ENCODE data around the gene DLG1. TPM values are rescaled to one million over a fixed set of nuclear protein-coding genes. Genes with fewer than 3 reads are reported as not detected.

Gene DLG1
- total RNA-seq, 1 donor from 2014 or later: 114 TPM

DNA sequence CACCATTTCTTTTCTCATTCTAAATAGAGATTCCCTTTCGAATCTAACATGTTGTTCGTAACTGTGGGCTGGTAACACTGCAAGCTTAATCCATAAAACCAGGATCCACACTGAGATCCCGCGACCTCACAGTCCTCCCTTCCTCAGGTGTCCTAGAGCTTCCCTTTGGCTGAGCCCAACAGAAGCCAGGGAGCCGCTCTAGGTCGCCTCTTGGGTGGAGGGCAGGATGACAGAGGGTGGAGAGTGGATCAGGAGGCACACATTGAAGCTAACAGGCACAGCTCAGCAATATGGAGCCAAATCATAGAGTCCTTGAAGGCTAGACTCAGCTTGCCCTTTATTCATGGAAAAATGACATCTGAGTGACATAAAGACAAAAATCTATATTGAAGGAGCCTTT lies 44.7 kb upstream of the DLG1 start:
- no peak overlapping the region for H3K4me3 Mint-ChIP-seq
- no peaks in the 10 kb centered on the region for H3K36me3 Mint-ChIP-seq
- H3K9me3 Mint-ChIP-seq: no peaks in the 10 kb centered on the region
- TF ChIP-seq, protein P1, sequence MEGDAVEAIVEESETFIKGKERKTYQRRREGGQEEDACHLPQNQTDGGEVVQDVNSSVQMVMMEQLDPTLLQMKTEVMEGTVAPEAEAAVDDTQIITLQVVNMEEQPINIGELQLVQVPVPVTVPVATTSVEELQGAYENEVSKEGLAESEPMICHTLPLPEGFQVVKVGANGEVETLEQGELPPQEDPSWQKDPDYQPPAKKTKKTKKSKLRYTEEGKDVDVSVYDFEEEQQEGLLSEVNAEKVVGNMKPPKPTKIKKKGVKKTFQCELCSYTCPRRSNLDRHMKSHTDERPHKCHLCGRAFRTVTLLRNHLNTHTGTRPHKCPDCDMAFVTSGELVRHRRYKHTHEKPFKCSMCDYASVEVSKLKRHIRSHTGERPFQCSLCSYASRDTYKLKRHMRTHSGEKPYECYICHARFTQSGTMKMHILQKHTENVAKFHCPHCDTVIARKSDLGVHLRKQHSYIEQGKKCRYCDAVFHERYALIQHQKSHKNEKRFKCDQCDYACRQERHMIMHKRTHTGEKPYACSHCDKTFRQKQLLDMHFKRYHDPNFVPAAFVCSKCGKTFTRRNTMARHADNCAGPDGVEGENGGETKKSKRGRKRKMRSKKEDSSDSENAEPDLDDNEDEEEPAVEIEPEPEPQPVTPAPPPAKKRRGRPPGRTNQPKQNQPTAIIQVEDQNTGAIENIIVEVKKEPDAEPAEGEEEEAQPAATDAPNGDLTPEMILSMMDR (IDR thresholded peaks at IDR 0.05; ENCODE audit: unreplicated experiment): no peak
- H3K27me3 Mint-ChIP-seq (ENCODE audit: low read depth): no peaks in the 10 kb centered on the region
- no peak overlapping the region for H3K27ac Mint-ChIP-seq
- no peak for DNase-seq (ENCODE audit: low spot score in 2 of 2, unreplicated experiment in 2 of 2)
- peaks cover 15% of the 10 kb centered on the region for H3K4me1 Mint-ChIP-seq

DNA sequence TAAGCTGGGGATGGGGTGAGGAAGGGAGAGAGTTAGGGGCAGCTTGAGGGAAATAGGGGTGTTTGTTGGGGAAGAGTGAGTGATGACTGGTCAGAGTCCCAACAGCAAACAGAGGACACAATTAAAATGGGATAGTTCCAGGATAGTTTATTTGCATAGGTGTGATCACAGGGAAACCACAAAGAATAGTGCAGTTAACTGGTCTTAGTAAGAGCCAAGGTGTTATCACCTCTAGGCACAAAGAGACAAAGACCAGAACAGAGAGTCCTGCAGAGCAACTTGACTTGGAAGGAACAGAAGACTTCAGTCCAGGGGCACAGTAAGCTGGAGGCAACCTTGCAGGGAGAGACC lies 42.1 kb upstream of the DLG1 start:
- H3K4me3 Mint-ChIP-seq: no peak overlapping the region
- H3K27ac Mint-ChIP-seq: peak overlapping the region; percentile 81
- TF ChIP-seq, protein P1 (IDR thresholded peaks at IDR 0.05; ENCODE audit: unreplicated experiment): no peak
- H3K9me3 Mint-ChIP-seq: no peaks in the 10 kb centered on the region
- H3K27me3 Mint-ChIP-seq (ENCODE audit: low read depth): no peaks in the 10 kb centered on the region
- DNase-seq (ENCODE audit: low spot score in 2 of 2, unreplicated experiment in 2 of 2): no peak
- peaks cover 26% of the 10 kb centered on the region for H3K4me1 Mint-ChIP-seq
- no peaks in the 10 kb centered on the region for H3K36me3 Mint-ChIP-seq

DNA sequence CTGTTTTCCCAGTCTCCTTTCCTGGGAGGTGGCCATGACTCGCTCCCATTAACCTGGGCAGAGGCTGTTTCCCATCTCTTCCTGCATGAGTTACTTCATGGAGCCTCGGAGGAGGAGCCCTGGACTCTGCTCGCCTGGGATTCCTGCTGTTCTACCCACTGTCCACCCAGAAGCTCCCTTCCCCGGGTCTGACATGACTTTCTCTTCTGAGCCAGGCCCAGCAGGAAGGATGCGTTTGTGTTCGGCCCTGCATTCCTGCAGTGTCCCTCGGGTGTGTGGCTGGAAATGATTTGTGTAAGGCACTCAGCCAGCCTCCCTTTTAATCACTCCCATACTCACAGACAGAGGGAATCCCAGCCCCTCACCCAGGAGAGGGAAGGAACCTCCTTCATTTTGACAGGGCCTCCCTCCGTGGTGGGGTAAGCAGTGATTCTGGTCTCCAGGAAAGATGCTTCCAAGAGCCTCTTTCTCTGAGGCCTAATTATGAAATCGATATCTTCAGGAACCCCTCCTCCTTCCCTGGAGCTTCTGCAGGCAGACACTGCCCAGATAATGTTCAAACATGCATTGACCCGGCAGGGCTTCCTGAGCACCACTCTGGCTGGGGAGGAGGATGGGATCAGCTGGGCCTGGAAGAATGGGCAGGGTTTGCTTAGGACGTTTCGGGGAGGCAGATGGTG lies 41.6 kb upstream of the DLG1 start:
- DNase-seq (ENCODE audit: low spot score in 2 of 2, unreplicated experiment in 2 of 2): peak in 1 of 2 experiments; percentile 53
- H3K9me3 Mint-ChIP-seq: no peaks in the 10 kb centered on the region
- H3K27ac Mint-ChIP-seq: peak overlapping the region; percentile 81
- H3K4me3 Mint-ChIP-seq: no peak overlapping the region
- H3K27me3 Mint-ChIP-seq (ENCODE audit: low read depth): no peaks in the 10 kb centered on the region
- peaks cover 31% of the 10 kb centered on the region for H3K4me1 Mint-ChIP-seq
- no peaks in the 10 kb centered on the region for H3K36me3 Mint-ChIP-seq
- TF ChIP-seq, protein P1 (IDR thresholded peaks at IDR 0.05; ENCODE audit: unreplicated experiment): no peak

DNA sequence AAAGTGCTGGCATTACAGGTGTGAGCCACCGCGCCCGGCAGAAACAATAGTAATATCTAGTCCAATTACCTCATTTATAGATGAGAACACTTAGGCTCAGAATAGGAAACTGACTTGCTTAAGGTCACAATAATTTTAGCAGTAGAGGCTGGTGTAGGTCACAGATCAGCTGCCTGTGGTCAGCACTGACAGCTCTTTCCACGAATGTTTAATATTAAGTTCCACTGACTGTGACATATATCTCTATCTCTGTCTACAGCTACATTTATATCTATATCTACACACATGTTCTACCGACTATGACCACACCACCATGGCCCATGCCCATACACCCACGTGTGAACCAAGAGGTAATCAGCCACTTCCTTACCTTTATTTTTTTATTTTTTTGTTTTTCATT lies 40.2 kb upstream of the DLG1 start:
- Mint-ChIP-seq H3K27me3 (ENCODE audit: low read depth) (no peaks in the 10 kb centered on the region), H3K27ac (no peak overlapping the region), H3K9me3 (no peaks in the 10 kb centered on the region), H3K4me3 (no peak overlapping the region), H3K4me1 (peaks cover 40% of the 10 kb centered on the region), H3K36me3 (no peaks in the 10 kb centered on the region)
- no peak for DNase-seq (ENCODE audit: low spot score in 2 of 2, unreplicated experiment in 2 of 2)
- TF ChIP-seq, protein P1 (IDR thresholded peaks at IDR 0.05; ENCODE audit: unreplicated experiment): no peak

DNA sequence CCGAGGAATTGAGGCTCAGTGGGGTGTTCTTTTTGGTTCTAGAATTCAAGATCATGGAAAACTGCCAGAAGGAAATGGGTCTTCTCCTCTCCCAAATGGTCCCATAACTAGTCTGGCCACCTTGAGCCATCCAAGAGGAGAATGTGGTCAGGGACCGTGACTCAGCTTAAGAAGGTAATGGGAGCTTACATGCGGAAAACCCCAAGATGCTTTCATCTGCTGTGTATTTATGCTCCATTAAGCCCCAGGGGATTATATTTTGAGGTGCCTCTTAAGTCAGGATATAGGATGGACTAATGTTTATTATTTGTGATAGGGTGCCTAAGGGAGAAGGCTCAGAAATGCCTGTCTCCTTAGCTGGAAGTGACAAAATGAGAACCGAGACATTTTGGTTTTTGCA lies 39.2 kb upstream of the DLG1 start:
- TF ChIP-seq, protein P1 (IDR thresholded peaks at IDR 0.05; ENCODE audit: unreplicated experiment): no peak
- H3K27ac Mint-ChIP-seq: no peak overlapping the region

DNA sequence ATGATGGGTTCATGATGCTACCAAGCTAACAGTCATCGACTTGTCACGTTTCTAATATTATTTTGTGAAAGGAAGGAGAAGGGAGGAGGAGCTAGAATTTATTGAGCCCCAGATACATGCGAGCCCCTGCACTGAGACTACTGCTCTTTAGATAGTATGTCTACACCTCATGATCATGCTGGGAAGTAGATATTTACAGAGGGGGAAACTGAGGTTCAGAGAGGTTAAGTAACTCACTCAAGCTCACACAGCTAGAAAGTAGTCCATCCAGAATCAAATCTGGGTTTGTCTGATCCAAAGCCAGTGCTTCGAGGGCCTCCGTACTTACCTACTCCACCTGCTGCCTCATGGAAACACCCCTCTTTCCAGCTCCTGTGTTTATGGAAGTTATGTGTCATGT lies 38.8 kb upstream of the DLG1 start:
- Mint-ChIP-seq H3K9me3 (no peaks in the 10 kb centered on the region), H3K4me1 (peaks cover 44% of the 10 kb centered on the region), H3K36me3 (no peaks in the 10 kb centered on the region), H3K27me3 (ENCODE audit: low read depth) (no peaks in the 10 kb centered on the region), H3K27ac (no peak overlapping the region), H3K4me3 (no peak overlapping the region)
- DNase-seq (ENCODE audit: low spot score in 2 of 2, unreplicated experiment in 2 of 2): no peak
- TF ChIP-seq, protein P1 (IDR thresholded peaks at IDR 0.05; ENCODE audit: unreplicated experiment): no peak

More for the DNA sequence above, 39.2 kb upstream of the DLG1 start:
- H3K4me1 Mint-ChIP-seq: peaks cover 44% of the 10 kb centered on the region
- no peaks in the 10 kb centered on the region for H3K36me3 Mint-ChIP-seq
- H3K4me3 Mint-ChIP-seq: no peak overlapping the region
- DNase-seq (ENCODE audit: low spot score in 2 of 2, unreplicated experiment in 2 of 2): no peak
- H3K9me3 Mint-ChIP-seq: no peaks in the 10 kb centered on the region
- H3K27me3 Mint-ChIP-seq (ENCODE audit: low read depth): no peaks in the 10 kb centered on the region
